GM21360 (cell line): ENCODE measurements around the gene CKM.
"Not testable (repeated sequence)": the region's sequence is repeated elsewhere in the genome, so short reads cannot be mapped to it uniquely, and the experiment has no call there.

Experiments used
- ATAC-seq: cut with Tn5 transposase; IDR thresholded peaks from one replicate; pipeline ENCODE4 v1.9.1; 2021; ENCODE audit warnings: mild to moderate bottlenecking, moderate library complexity; ENCODE audit not compliant: unreplicated experiment

CKM gene

GRCh38 chr19:45321848-45322247 is 827 bp downstream of the CKM start:
- ATAC-seq, result no peak

- no peak for ATAC-seq
Measured at GRCh38 chr19:45320997-45321775, 1.5 kb downstream of the CKM start.

DNA sequence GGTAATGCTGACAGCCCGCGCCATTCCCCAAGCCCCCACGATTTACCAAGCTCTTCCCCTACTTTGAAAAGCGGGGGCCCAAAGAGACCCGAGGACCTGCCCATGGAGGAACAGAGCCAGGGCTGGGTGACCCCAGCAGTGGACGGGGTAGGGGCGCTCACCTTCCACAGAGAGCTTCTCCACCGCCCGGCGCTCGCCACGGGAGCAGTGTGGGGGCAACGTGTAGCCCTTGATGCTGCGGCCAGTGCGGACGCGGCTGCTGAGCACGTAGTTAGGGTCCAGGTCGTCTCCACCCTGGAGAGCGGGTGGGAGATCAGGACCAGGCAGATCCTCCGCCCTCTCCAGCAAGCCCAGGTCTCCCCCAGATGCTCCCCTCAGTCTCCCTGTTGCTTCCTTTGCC is 7.4 kb downstream of the CKM start:
- ATAC-seq, result no peak

- no peak for ATAC-seq
Measured at GRCh38 chr19:45314708-45315245, 7.9 kb downstream of the CKM start.

DNA sequence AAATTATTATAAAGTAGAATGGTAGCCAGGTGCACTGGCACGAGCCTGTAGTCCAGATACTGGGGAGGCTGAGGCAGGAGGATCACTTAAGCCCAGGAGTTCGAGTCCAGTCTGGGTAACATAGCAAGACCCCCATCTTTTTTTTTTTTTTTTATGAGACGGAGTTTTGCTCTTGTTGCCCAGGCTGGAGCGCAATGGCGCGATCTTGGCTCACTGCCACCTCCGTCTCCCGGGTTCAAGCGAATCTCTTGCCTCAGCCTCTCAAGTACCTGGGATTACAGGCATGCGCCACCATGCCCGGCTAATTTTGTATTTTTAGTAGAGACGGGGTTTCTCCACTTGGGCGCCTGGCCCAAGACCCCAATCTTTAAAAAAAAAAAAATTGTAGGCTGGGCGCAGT is 10.4 kb downstream of the CKM start:
- ATAC-seq, result not testable (repeated sequence)

DNA sequence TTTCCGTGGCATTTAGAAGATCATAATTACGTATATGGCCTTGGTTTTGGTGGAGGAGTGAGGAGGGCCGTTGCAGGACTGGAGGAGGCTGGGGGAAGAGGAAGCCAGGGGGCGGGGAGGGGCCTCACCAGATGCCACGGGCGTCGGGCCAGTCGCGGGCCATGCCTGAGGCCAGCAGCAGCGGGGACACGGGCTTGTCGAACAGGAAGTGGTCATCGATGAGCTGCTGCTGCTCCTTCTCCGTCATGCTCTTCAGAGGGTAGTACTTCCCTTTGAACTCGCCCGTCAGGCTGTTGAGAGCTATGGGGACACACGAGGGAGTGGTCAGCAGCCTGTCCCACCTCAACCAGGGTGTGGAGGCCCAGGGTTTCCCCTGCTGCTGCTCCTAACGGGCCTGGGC is 11.1 kb downstream of the CKM start:
- no peak for ATAC-seq

- ATAC-seq, result not testable (repeated sequence)
Measured at GRCh38 chr19:45309322-45309721, 13.4 kb downstream of the CKM start.

DNA sequence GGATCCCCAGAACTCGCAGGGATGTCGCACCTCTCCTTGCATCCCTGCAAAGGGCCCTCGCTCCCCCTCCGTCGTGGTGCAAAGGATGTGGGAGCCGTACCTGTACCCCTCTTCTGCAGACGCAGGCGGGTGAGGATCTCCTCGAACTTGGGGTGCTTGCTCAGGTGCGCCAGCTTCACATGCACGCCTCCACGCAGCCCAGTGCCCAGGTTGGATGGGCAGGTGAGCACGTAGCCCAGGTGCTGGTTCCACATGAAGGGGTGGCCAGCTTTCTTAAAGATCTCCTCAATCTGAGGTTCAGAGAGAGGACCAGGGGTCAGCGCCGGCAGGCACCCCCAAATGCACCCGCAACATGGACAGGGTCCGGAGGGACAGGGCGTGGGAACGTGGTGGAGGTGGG is 15.3 kb downstream of the CKM start:
- no peak for ATAC-seq

DNA sequence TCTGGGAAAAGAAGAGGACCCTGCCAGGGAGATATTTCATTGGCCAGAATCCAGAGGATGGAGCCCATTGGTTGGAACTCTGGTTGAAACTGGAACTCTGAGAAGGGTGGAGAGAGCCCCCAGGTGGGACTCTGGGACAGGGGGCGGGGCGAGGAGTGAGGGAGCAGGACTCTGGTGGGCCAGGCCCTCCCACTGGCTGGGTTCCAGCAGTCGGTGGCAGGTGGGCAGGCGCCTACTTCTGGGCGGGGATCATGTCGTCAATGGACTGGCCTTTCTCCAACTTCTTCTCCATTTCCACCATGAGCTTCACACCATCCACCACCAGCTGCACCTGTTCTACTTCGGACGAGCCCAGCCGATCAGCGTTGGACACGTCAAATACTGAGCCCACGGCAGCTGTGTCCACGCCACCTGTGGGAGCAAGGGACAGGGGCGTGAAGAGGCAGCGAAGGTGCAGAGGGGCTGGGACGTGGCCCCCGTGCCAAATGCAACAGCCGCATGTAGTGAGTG is 16.1 kb downstream of the CKM start:
- ATAC-seq, result no peak

DNA sequence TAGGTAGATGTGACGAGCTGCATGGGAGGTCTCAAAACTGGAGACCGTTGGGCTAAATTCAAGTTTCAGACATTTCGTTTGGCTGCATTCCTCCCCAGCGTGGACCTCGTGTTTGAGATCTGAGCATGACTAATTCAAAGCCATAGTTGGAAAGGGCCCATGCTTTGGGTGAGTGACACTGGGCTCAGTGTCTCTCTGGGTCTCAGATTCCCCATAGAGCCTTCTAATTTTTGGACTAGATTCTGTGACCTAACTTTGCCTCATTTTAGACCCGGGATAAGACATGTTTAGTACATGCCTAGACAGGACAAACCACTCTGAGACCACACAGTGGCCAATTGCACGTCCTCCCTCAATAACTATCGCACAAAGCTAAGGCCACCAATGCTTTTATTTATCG is 16.6 kb downstream of the CKM start:
- ATAC-seq, result no peak

GRCh38 chr19:45305421-45305820 is 17.3 kb downstream of the CKM start:
- no peak for ATAC-seq

DNA sequence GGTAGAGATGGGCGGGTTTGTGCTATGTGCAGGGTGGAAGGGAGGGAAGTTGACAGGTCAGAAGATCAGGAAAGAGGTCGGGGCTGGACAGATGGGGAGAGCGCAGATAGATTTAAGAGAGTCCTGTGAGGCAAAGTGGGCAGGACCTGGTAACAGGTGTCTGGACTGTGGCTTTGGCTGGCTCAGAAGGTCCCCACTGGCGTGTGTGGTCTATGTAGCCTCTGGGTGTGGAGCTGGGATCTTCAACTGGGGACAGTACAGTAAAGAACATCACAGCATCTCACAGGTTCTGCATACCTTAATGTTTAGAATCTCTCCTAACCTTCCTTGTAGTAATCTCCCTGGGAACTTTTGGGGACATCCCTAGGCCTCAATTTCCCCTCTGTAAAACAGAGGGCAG is 17.7 kb downstream of the CKM start:
- ATAC-seq, result no peak

DNA sequence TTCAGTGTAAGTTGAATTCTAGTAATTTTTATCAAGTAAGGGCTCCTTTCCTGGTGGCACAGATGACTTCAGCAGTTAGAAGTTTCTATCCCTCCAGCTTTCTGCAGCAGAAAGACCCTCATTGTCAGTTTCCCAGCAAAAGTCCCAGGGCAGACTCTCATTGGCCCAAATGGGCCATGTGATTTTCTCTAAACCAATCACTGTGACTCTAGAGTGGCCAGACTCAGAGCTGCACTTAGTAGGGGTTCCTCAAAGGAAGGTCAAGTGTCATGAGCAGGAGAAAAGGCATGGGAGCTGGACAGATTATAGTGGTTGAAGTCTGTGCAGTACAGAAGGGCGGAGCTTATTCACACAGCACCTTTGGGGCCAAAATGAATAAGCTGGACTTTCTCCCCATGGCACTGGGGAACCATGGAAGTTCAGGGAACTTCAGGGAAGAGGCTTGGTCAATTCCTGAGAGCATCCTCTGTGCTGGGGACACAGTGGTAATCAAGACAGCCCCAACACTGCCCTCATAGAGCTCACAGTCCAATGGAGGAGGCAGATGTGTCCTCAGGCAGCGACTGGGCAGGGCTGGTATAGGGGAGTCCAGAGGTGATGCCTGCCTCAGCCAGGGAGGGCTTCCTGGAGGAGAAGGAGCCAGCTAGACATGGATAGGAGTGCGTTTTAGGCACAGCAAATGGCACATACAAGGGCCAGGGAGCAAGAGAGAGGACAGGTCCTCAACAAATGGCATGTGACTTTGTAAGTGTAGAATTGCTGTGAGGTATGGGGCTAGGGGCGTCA is 18.3 kb downstream of the CKM start:
- ATAC-seq, result no peak

DNA sequence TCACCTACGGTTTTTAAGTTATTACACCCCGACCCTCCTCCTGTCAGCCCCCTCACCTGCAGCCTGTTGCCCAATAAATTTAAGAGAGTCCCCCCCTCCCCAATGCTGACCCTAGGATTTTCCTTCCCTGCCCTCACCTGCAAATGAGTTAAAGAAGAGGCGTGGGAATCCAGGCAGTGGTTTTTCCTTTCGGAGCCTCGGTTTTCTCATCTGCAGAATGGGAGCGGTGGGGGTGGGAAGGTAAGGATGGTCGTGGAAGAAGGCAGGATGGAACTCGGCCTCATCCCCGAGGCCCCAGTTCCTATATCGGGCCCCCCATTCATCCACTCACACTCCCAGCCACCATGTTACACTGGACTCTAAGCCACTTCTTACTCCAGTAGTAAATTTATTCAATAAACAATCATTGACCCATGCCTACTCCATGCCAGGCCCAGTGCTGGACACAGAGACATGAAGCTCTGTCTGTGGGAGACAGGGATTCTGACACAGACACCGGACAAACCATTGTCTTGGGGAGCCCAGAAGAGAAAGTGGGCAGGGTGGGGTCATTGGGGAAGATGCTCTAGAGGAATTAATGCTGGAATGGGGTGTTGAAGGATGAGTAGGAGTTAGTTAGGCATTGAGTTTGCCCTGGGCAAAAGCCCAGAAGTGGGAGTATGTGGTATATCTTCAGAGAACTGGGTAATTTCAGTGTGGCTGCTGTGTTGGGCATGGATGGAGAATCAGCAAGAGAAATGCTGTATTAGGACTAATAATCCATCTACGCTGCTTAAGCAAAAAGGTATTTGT is 19.2 kb downstream of the CKM start:
- no peak for ATAC-seq

GRCh38 chr19:45302416-45302815 is 20.3 kb downstream of the CKM start:
- no peak for ATAC-seq

- no peak for ATAC-seq
Measured at GRCh38 chr19:45299719-45300118, 23.0 kb downstream of the CKM start.

- ATAC-seq, result no peak
Measured at GRCh38 chr19:45298264-45298663, 24.4 kb downstream of the CKM start.

DNA sequence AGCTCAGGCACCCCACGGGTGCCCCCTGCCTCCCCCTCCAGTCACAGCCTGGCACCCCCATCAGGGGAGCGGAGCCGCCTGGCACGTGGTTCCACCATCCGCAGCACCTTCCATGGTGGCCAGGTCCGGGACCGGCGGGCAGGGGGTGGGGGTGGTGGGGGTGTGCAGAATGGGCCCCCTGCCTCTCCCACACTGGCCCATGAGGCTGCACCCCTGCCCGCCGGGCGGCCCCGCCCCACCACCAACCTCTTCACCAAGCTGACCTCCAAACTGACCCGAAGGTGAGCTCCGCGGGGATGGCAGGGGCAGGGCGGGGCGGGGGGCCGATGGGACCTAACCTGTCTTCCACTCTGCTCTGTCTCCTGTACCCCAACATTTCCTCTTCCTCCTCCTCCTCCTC is 25.0 kb downstream of the CKM start:
- no peak for ATAC-seq

DNA sequence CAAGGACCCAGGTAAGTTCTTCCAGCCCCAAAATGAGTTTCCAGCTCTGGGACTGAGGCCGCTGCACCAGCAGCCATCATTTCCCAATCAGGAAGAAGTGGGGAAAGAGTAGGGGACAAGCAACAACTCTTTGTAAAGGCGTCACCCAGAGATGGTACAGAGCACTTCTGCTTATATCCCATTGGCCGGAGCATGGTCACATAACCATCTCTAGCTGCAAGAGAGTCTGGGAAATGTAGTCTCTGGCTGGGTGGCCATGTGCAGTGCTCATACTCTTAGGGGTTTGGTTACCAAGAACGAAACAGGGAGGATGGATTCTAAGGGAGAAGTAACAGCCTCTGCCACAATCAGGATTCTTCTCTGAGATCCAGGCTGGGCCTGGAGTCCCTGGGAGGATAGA is 26.3 kb downstream of the CKM start:
- ATAC-seq, result no peak

DNA sequence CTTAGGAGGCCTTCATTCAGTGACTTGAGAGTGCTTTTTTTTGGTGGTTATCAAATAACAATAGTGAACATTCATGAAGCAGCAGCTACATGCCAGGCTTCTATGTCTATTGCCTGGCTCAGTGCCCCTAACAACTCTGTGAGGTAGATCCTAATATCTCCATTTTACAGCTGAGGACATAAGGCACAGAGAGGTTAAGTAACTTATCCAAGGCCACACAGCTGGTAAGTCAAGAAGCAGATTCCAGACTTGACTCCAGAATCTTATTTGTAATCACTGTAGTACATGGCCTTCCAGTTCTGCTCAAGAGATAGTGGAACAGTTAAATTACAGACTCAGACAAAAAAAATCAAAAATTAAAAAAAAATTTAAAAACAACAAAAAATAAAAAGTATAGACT is 26.8 kb downstream of the CKM start:
- no peak for ATAC-seq
